GM21723 (cell line): ENCODE data around the gene SIL1.

Experiments used
- ATAC-seq: cut with Tn5 transposase; IDR thresholded peaks from one replicate; pipeline ENCODE4 v1.9.1; 2021; ENCODE audit warnings: mild to moderate bottlenecking, moderate library complexity; ENCODE audit not compliant: unreplicated experiment

Gene SIL1

GRCh38 chr5:138948471-138949222 lies 249.5 kb downstream of the SIL1 start:
- no peak for ATAC-seq

DNA sequence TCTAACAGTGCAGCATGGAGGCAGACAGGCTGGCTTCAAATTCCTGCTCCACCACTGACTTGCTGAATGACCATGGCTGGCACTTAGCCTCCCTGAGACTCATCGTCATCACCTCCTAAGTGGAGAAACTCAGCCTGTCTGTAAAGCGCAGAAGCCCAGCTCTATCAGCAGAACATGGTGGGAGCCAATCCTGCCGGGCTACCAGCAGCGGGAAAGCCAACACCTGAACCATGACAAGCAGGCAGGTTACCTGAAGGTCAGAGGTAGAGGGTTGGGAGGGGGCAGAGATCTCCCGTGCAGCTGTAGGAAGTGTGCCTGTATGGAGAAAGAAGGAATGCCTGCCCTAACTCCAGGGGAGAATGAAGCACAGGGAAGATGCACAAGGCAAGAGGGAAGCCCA lies 250.4 kb downstream of the SIL1 start:
- ATAC-seq, result no peak

- no peak for ATAC-seq
Measured at GRCh38 chr5:138946831-138947560, 251.2 kb downstream of the SIL1 start.

GRCh38 chr5:138946241-138946623 lies 251.9 kb downstream of the SIL1 start:
- ATAC-seq, result no peak

DNA sequence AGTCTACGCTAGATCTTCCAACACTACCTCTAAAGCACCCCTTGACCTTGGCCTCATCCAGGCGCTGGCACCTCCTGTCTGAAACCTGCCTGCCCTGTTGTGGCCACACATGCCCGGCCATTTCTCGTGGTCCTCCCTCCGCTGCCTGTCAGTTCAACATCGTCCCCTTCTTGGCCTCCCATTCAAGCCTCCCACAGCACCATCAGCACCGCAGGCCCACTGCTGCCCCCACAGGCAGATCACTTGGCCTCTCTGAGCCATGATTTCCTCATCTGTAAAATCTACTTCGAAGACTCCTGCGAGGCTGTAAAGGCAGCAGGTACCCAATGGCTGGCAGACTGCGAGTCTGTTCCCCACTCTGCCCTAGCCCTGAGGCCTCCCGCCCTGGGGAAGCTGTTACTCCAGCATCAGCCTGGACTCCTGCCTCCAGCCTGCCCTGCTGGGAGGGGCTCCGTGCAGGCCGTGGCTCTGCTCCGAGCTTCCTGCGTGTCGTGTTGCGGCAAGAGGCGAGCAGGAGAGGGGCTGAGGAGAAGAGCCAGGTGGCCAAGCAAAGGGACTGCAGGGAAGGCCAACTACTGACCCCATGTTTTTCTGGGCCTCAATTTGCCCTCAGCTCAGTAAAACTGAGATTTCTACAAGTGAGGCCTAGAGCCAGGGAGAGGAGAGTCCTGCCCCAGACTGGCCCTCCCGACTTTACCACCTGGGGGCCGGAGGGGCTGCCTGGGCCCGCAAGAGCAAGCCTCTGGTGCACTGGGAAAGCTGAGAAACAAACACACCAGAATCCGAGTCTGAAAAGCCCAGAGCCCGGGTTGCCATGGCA lies 252.5 kb downstream of the SIL1 start:
- ATAC-seq, result no peak

DNA sequence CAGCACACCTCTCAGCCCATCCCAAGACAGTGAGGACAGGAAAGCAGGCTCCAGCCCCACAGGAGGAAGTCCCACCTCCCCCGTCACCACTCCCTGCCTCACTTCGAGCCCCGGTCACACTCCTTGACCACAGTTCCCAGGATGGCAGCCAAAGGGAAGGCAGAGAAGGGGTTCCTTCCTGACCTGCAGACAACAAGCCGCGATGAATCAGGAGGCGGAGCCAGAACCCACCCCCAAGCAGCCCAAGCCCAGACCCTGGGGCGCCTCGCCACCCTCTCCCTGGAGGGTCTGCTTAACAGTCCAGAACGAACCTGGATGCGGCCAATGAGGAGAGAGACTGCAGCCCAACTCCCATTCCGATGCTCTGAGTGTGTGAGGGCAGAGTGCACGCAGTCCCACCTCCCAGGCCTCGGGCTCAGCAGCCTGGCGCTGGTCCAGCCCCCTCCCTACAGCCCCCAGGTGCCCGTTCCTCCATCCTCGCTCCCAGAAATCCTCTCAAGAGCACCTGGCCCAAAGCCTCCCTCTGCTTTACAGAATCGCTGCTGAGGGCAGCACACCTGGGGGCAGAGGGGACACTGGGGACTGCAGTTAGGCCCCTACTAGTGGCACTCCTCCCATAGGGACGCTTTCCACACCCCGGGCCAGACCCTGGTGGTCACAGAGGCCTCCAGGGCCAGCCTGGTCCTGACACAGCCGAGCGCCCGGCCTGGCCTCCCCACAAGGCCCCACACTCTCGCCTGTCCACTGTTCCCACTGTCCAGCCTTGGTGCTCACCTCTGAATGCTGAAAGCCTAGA lies 253.4 kb downstream of the SIL1 start:
- ATAC-seq, result no peak

- ATAC-seq, result no peak
Measured at GRCh38 chr5:138943599-138944173, 254.5 kb downstream of the SIL1 start.

GRCh38 chr5:138942861-138943260 lies 255.3 kb downstream of the SIL1 start:
- no peak for ATAC-seq

GRCh38 chr5:138942066-138942465 lies 256.1 kb downstream of the SIL1 start:
- no peak for ATAC-seq

DNA sequence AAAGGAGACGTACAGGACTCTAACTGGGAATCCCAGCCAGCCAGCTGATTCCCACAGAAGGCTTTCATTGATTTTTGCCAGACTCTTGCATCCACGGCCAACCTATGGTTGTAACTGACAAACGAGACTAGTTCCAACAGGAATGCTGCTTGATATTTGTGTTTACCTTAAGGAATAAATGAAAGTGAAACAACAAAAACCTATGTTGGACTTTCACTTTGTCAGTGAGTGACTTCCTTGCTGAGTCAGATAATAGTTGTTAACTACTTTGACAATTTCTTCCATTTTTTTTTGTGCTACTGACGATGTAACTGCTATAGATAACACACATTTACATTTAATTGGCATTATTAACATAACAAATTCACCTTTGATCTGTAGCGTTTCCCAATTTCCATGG lies 259.6 kb downstream of the SIL1 start:
- no peak for ATAC-seq

GRCh38 chr5:138937392-138938387 lies 260.5 kb downstream of the SIL1 start:
- no peak for ATAC-seq

GRCh38 chr5:138936968-138937345 lies 261.2 kb downstream of the SIL1 start:
- ATAC-seq, result no peak

DNA sequence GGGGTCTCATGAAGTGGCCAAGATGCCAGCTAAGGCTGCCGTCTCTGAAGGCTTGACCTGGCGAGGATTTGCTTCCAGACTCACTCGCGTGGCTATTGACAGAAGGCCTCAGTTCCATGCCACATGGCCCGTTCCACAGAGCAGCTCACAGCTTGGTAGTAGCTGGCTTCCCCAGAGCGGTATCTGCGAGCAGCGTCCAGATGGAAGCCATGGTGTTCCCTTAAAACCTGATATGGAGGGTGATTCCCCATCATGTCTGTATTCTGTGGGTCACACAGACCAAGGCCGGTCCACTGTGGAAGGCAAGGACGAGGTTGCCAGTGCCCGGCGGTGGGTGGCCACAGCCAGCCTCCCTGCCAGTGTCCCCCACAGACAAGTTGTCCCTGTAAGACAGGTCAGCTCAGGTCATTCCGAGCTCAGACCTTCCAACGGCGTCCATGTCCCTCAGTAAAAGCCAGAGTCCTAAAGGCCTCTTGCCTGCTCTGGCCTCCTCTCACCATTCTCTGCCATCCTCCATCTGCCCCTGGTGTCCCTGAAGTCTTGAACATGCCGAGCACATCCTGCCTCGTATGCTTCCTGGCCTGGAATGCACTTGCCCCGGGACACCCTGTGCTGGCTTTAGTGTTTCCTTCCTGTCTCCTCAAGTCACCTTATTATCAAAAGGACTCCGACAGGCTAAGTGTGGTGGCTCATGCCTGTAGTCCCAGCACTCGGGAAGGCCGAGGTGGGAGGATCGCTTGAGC lies 261.8 kb downstream of the SIL1 start:
- no peak for ATAC-seq

DNA sequence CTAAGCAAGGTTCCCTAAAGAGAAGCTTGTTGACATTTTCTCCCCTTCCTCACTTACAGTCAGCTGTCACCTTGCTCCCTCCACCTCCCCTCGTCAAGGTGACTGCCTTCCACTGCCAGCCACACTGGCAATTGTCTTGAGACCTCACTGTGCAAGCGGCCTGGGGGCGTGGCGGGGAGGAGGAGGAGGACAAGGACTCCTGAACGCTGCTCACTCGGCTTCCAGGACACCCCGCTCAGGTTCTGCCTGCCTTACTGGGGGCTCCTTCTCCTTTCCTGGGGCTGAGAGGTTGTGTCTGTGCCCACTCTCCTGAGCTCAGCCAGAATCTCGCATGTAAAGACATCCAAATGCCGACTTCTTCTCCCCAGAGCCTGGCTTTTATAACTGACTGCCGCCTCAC lies 262.7 kb downstream of the SIL1 start:
- no peak for ATAC-seq

- ATAC-seq, result no peak
Measured at GRCh38 chr5:138934971-138935370, 263.2 kb downstream of the SIL1 start.

- no peak for ATAC-seq
Measured at GRCh38 chr5:138933522-138934290, 264.5 kb downstream of the SIL1 start.

DNA sequence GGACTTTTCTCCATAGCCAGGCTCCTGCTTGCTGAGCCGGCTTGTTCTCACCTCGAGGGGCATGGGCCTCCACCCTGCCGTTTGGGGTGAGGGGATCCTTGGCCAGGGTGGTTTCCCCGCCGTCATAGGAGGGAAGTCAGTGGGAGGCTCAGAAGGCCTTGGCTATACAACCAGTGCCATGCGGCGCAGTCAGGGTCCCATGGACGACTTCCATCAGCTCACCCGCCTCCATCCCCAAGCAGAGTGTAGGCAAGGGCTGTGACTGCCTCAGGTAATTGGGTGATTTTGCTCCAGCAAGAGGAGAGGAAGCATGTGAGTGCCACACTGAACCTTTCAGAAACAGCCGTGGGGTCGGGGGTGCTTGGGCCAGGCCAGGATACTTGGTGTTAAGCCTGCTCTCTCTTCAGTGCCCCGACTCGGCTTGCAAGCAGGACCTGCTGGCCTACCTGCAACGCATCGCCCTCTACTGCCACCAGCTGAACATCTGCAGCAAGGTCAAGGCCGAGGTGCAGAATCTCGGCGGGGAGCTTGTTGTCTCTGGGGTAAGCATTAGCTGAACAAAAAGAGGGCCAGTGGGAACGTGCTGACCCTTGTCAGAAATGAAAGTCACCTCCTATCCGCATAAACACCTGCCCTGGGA lies 265.9 kb downstream of the SIL1 start:
- no peak for ATAC-seq
